ENCODE data around the gene TSPAN4. TPM values are rescaled to one million over a fixed set of nuclear protein-coding genes. Genes with fewer than 3 reads are reported as not detected.

The TSPAN4 gene
- total and polyA plus RNA-seq, 4 donors: 16.5 to 38.1 (median 30.4) TPM

DNA sequence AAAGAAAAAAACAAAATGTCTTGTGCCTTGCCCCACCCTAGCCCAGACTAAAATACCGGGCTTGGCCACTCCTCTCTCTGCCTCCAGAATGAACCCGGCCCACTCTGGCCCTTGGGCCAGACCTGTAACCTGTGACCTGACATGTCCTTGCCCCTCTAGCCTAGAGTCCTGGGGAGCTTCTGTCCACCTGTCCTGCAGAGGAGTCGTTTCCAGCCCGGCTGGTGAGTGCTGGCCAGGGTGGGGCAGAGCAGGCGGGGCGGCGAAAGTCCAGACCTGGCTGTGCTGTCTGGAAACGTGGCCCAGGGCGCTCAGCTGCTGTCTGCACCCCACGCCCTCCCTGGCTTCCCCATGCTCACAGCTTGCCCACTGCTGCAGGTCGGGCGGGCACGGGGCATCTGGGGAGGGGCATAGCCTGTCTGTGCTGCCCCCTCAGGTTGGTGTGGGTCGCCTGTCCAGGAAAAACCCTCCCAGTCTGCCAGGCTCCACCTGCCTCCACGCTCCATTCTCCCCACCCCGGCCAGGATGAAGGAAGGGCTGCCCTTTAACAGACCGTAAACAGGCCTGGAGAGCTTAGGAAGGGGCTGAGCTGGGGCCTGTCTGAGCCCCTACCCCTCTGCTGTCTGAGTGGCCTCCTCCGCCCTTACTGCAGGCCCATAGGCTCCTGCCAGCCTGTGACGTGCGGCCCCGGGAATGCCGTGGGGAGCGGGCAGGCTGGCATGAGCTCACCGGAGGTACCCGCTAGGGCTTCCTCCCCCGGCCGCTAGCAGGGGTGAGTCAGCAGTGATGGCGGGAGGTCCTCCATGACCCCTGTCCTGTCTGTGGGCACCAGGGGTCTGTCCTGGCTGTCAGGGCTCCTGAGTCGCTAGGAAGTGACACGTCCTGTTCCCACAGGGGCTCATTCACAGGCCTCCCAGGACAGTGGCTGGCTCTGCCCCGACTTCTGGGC lies 8.0 kb upstream of the TSPAN4 start:
- no peak for DNase-seq (ENCODE audit: low spot score)
- TF ChIP-seq GABPA (IDR thresholded peaks at IDR 0.05 in 1 of 2, conservative IDR thresholded peaks at IDR 0.05 in 1 of 2) (no peak), TAF1 (conservative IDR thresholded peaks at IDR 0.05) (no peak), RXRA (IDR thresholded peaks at IDR 0.05) (peak; percentile 79 to 93), HNF4A (conservative IDR thresholded peaks at IDR 0.05) (peak; percentile 83 to 94), JUND (IDR thresholded peaks at IDR 0.05) (peak; percentile 30 to 45), NR2F2 (IDR thresholded peaks at IDR 0.05) (peak; percentile 77), RAD21 (IDR thresholded peaks at IDR 0.05) (no peak), EGR1 (IDR thresholded peaks at IDR 0.05; ENCODE audit: low read depth in 2 of 2) (peak in 1 of 2 donors; percentile 49), YY1 (IDR thresholded peaks at IDR 0.05) (peak; percentile 4), FOXA1 (IDR thresholded peaks at IDR 0.05) (no peak), FOXA2 (IDR thresholded peaks at IDR 0.05) (no peak), HNF4G (IDR thresholded peaks at IDR 0.05) (peak; percentile 34), SP1 (IDR thresholded peaks at IDR 0.05) (peak; percentile 64)
- TF ChIP-seq, protein P1, sequence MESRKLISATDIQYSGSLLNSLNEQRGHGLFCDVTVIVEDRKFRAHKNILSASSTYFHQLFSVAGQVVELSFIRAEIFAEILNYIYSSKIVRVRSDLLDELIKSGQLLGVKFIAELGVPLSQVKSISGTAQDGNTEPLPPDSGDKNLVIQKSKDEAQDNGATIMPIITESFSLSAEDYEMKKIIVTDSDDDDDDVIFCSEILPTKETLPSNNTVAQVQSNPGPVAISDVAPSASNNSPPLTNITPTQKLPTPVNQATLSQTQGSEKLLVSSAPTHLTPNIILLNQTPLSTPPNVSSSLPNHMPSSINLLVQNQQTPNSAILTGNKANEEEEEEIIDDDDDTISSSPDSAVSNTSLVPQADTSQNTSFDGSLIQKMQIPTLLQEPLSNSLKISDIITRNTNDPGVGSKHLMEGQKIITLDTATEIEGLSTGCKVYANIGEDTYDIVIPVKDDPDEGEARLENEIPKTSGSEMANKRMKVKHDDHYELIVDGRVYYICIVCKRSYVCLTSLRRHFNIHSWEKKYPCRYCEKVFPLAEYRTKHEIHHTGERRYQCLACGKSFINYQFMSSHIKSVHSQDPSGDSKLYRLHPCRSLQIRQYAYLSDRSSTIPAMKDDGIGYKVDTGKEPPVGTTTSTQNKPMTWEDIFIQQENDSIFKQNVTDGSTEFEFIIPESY (IDR thresholded peaks at IDR 0.05): no peak
- TF ChIP-seq, protein P2, sequence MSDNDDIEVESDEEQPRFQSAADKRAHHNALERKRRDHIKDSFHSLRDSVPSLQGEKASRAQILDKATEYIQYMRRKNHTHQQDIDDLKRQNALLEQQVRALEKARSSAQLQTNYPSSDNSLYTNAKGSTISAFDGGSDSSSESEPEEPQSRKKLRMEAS (IDR thresholded peaks at IDR 0.05): no peak
- TF ChIP-seq, protein P3, sequence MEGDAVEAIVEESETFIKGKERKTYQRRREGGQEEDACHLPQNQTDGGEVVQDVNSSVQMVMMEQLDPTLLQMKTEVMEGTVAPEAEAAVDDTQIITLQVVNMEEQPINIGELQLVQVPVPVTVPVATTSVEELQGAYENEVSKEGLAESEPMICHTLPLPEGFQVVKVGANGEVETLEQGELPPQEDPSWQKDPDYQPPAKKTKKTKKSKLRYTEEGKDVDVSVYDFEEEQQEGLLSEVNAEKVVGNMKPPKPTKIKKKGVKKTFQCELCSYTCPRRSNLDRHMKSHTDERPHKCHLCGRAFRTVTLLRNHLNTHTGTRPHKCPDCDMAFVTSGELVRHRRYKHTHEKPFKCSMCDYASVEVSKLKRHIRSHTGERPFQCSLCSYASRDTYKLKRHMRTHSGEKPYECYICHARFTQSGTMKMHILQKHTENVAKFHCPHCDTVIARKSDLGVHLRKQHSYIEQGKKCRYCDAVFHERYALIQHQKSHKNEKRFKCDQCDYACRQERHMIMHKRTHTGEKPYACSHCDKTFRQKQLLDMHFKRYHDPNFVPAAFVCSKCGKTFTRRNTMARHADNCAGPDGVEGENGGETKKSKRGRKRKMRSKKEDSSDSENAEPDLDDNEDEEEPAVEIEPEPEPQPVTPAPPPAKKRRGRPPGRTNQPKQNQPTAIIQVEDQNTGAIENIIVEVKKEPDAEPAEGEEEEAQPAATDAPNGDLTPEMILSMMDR (IDR thresholded peaks at IDR 0.05; ENCODE audit: low read depth, low read length, missing input control): no peak
- TF ChIP-seq, protein P4, sequence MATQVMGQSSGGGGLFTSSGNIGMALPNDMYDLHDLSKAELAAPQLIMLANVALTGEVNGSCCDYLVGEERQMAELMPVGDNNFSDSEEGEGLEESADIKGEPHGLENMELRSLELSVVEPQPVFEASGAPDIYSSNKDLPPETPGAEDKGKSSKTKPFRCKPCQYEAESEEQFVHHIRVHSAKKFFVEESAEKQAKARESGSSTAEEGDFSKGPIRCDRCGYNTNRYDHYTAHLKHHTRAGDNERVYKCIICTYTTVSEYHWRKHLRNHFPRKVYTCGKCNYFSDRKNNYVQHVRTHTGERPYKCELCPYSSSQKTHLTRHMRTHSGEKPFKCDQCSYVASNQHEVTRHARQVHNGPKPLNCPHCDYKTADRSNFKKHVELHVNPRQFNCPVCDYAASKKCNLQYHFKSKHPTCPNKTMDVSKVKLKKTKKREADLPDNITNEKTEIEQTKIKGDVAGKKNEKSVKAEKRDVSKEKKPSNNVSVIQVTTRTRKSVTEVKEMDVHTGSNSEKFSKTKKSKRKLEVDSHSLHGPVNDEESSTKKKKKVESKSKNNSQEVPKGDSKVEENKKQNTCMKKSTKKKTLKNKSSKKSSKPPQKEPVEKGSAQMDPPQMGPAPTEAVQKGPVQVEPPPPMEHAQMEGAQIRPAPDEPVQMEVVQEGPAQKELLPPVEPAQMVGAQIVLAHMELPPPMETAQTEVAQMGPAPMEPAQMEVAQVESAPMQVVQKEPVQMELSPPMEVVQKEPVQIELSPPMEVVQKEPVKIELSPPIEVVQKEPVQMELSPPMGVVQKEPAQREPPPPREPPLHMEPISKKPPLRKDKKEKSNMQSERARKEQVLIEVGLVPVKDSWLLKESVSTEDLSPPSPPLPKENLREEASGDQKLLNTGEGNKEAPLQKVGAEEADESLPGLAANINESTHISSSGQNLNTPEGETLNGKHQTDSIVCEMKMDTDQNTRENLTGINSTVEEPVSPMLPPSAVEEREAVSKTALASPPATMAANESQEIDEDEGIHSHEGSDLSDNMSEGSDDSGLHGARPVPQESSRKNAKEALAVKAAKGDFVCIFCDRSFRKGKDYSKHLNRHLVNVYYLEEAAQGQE (IDR thresholded peaks at IDR 0.05): peak; percentile 56
- TF ChIP-seq, protein P5, sequence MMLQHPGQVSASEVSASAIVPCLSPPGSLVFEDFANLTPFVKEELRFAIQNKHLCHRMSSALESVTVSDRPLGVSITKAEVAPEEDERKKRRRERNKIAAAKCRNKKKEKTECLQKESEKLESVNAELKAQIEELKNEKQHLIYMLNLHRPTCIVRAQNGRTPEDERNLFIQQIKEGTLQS (IDR thresholded peaks at IDR 0.05): no peak
- H3K4me3 ChIP-seq (ENCODE audit: low read depth in 1 of 3, low read length in 3 of 3): peak overlapping the region in 2 of 3 donors; percentile 28 to 85
- H3K9me3 ChIP-seq (ENCODE audit: control insufficient read depth in 4 of 4, low read length in 3 of 4): no peaks in the 10 kb centered on the region
- peaks cover under 1 to 23% (median 10%) of the 10 kb centered on the region in 4 donors for H3K36me3 ChIP-seq (ENCODE audit: control insufficient read depth in 4 of 4, insufficient read depth in 3 of 4, low read depth in 1 of 4, low read length in 3 of 4)
- H3K27me3 ChIP-seq (ENCODE audit: control insufficient read depth in 4 of 4, insufficient read depth in 4 of 4, low read length in 3 of 4): no peaks in the 10 kb centered on the region
- peak overlapping the region in 1 of 2 donors; percentile 14 for H3K9ac ChIP-seq (ENCODE audit: low read depth in 1 of 2, low read length in 2 of 2)
- 21% methylated on average over 31 of the region's 31 CpGs for WGBS
- H3K27ac ChIP-seq (ENCODE audit: low read depth in 1 of 2, low read length in 2 of 2): peak overlapping the region; percentile 90 to 99
- peaks cover 34 to 67% (median 48%) of the 10 kb centered on the region in 4 donors for H3K4me1 ChIP-seq (ENCODE audit: control insufficient read depth in 4 of 4, insufficient read depth in 4 of 4, low read length in 3 of 4)
